ENCODE measurements around the gene KIF19.
A peak's percentile ranks its signal among the peaks of the same experiment; 100 is the strongest.

The KIF19 gene

DNA sequence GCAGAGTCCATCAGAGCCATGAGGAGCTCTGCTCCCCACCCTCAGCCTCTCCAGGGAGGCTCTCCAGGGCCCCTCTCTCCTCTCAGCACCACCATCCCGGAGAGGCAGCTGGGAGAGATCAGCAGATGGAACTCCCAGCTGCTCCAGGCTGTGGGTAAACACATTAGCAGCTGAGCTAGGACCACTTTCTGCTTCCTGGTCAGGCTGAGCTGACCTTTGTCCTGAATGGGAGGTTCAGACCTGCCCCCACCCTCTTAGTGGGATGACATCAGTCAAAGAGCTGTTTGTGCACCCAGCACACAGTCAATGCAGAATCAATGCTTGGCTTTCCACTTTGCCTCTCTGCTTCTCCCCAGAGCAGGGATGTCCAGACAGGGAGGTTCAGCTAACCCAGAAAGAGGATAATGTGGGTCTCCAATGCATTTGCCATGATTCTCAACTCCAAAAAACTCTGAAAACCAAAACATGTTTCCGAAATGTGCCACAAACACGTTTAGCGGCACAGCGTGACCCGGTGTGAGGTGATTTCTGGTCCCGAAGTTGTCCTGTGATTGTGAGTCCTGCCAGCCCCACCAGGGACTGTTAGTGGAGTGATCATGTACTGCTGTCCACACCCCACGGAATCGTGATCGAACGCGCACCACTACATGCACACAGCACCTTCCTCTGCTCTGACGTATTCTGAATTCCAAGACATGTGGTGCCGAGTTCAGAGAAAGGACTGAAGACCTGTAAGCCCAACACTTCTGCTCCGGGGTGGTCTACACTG lies 48.0 kb downstream of the KIF19 start:
- peak; percentile 38 to 93 (median 82) for DNase-seq
- intact Hi-C loops (cut with DNase I): no loop called here

DNA sequence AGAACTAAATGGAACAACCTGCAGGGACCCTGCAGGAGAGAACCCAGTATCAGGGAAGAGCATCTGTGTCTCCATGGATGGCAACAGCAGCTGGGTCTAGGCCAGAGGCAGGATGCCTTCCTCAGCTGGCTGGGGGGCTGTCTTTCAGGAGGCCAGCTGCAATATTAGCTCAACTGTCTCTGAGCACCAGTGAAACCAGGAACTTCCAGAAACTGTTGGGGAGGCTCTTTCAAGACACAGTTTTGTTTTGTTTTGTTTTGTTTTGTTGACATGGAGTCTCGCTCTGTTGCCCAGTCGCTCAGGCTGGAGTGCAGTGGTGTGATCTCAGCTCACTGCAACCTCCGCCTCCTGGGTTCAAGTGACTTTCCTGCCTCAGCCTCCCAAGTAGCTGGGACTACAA lies 48.8 kb downstream of the KIF19 start:
- intact Hi-C loops (cut with DNase I): no loop called here
- peak in 5 of 42 donors; percentile 36 to 58 (median 45) for DNase-seq

DNA sequence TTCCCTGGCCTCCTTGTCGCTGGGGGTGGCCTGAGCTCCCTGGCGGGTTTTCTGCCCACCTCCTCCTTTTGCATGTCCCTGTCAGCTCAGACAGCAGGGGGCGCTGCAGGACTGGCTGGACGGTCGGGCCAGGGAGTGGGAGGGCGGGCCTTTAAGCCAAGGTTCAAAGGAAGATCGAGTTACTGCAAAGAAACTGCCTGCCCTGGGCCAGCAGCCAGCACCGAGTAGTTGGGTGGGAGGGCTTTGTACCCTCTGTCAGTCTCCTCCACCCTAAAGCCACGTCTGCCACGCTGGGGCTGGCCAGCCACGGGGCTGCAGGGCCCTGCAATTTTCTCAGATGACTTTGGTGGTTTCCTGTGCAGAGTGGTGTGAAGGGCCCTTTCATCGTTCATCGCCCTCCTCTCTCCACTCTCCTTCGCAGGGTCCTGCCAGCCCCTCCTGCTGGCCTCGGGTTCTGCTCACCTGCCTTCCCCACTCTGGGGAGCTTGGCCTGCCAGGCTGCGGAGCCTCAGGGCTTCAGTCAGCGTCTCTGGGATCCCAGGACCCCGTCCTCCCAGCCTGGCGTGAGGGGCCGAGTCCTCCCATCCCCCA lies 53.6 kb downstream of the KIF19 start:
- intact Hi-C loops (cut with DNase I): loop anchor here (2.0 kb wide), 1 partner anchor 77 kb away; no protein-coding TSS in a partner anchor
- DNase-seq: peak; percentile 72 to 97 (median 92)

- DNase-seq: no peak
- intact Hi-C loops (cut with DNase I): no loop called here
Measured at GRCh38 chr17:74380086-74380958, 54.3 kb downstream of the KIF19 start.

DNA sequence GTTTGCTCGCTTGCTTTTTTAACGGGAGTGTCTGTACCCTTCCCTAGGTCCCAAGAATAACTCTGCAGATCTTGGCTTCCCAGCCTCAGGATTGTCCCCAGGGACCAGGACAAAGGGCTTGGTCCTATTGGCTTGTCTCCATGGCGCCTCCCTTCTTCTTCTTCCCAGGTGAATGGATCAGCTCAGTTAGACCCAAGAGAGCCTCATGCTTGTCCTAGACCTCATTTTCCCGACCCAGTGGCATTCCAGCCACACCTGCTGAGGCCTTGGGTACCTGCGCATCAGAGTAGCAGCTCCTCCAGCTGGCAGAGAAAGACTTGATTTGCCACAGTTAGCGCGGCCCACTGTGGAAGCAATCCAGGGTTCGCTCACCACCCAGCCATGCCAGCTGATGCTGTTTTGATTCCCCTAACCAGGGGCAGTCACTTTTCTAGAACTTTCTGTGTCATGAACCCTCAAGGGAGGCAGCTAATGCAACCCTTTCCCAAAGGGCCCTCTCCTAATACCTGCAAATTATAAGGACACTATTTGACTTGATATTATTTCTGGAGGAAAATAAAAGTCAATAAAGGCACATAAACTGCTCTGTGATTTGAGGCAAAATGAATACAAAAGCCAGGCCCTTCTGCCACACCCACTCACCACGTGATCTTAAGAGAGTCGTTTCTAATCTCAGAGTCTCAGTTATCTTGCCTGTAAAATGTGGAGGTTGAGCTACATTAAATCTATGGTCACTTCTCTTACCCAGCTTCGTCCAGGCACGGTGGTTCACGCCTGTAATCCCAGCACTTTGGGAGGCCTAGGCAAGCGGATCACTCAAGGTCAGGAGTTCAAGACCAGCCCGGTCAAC lies 55.2 kb downstream of the KIF19 start:
- DNase-seq: no peak
- intact Hi-C loops (cut with DNase I): no loop called here

- intact Hi-C loops (cut with DNase I): no loop called here
- DNase-seq: no peak
Measured at GRCh38 chr17:74383141-74383540, 57.1 kb downstream of the KIF19 start.

DNA sequence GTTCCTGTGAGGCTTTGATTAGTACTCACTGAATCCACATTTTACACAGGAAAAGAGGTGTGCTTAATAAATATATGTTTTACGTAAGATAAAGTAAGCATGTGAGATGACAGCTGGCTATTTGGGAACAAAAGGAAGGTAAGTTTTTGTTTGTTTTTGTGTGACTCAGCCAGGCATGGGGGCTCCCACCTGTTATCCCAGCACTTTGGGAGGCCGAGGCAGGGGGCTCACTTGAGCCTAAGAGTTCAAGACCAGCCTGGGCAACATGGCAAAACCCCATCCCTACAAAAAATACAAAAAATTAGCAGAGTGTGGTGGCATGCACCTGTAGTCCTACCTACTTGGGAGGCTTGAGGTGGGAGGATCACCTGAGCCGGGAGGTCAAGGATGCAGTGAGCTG lies 59.2 kb downstream of the KIF19 start:
- DNase-seq: no peak
- intact Hi-C loops (cut with DNase I): no loop called here

DNA sequence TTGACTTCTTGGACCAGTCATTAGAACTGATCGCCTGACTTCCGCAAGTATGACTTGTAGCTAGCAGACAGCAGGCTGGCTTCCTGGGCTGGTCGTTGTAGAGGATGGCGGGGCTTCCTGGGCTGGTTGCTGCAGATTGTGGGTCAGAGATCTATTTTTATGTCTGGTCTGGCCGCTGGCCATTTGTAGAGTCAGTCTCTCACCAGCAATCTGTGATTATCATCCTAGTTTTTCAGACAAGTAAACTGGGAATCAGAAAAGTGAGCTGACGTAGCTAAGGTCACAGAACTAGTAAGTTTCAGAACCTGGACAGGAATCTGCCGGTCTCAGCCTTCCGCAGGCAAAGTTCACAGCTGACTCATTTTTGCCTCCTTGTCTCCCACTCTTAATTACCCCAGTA lies 60.4 kb downstream of the KIF19 start:
- DNase-seq: peak in 11 of 42 donors; percentile 13 to 56 (median 33)
- intact Hi-C loops (cut with DNase I): no loop called here

- no peak for DNase-seq
- intact Hi-C loops (cut with DNase I): no loop called here
Measured at GRCh38 chr17:74387365-74388218, 61.6 kb downstream of the KIF19 start.

GRCh38 chr17:74389084-74389753 lies 63.2 kb downstream of the KIF19 start:
- intact Hi-C loops (cut with DNase I): no loop called here
- no peak for DNase-seq

DNA sequence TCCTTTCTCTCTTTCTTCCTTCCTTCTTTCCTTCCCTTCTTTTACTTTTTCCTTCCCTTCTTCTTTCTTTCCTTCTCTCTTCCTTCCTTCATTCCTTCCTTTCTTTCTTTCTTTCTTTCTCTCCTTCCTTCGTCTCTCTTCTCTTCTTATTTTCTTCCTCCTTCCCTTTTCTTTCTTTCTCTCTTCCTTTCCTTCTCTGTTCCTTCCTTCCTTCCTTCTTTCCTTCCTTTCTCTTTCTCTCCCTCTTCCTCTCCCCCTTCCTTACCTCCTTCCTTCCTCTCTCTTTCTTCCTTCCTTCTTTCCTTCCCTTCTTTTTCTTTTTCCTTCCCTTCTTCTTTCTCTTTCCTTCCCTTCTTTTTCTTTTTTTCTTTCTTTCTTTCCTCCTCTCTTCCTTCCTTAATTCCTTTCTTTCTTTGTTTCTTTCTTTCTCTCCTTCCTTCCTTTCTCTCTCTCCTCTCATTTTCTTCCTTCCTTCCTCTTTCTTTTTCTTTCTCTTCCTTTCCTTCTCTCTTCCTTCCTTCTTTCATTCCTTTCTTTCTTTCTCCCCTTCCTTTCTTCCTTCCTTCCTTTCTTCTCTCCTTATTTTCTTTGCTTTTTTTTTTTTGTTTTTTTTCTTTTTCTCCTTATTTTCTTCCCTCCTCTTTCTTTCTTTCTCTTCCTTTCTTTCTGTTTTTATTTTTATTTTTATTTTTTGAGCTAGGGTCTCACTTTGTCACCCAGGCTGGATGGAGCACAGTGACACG lies 64.1 kb downstream of the KIF19 start:
- intact Hi-C loops (cut with DNase I): no loop called here
- no peak for DNase-seq

DNA sequence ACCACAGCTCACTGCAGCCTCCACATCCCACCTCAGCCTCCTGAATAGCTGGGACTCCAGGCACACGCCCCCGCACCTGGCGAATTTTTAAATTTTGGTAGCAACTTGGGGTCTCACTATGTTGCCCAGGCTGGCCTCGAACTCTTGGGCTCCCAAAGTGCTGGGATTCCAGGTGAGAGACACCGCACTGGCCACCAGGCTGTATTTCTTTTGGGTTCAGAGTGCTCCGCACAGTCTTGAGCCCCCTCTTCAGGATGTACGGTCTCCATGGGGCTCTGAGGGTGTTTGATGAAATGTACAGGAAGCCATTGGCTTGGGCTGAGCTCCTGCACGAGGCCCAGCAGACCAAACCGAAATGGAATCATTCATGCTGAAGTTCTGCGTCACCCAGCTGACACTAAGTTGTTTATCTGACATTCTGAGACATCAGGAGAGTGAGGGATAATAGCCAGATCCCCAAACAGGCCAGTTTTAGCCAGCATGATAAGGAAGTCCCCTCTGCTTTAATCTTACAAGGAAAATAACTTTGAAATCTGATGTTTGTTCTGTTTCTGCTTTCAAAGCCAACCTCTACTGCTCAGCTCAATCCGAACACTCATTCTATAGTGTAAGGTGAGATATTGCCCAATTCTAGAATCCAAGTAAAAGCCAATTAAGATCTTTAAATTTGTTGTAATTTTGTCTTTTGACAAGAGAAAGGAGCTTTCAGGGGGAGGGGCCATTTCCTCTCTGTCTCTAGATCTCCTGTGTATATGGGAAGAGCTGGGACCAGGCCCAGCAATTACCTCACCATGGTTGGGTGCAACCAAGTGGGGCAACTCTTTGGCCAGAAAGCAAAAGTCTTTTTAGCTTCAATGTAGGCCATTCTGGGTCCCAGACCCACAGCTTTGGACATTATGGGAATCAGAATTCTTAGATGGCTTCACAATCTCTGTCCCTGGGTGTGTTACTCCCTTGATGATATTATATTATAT lies 64.9 kb downstream of the KIF19 start:
- intact Hi-C loops (cut with DNase I): no loop called here
- DNase-seq: no peak

DNA sequence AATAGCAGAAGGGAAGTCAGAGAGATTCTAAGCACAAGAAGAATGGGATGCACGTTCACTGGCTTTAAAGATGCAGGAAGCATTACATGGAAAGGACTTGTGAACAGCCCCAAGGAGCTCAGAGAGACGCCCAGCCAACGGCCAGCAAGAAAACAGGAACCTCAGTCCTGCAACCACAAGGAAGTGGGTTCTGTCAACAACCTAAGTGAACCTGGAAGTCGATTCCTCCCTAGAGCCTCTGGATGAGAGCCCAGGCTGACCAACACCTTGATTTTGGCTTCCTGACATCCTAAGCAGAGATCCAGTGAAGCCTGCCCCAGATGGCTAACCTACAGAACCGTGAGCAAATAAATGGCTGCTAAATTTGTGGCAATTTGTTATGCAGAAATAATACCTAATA lies 65.7 kb downstream of the KIF19 start:
- no peak for DNase-seq

DNA sequence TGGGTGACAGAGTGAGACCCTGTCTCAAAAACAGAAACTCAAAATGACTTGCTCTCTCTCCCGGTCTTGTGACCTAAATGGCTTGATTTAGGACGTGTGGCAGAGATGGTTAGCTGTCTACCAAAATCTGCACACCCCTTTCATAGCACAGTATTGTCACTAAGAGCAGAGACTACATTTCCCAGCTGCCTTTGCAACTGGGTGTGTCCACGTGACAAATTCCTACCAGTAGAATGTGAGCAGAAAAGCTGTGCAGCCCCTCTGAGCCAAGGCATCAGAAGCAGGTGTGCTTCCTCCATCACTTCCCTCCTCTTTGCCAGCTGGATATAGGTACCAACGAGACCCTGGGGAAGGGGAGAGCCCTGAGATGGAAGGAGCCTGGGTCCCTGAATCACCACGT lies 66.8 kb downstream of the KIF19 start:
- no peak for DNase-seq
- intact Hi-C loops (cut with DNase I): no loop called here

More for the DNA sequence above, 65.7 kb downstream of the KIF19 start:
- intact Hi-C loops (cut with DNase I): no loop called here

GRCh38 chr17:74393346-74393942 lies 67.4 kb downstream of the KIF19 start:
- intact Hi-C loops (cut with DNase I): no loop called here
- DNase-seq: peak in 19 of 42 donors; percentile 8 to 81 (median 41)
